Esophagus muscularis mucosa (tissue), 2 donors: ENCODE data around the gene LCN6.

Source experiments
- POLR2A ChIP-seq: fragments of 450-650 bp; IDR thresholded peaks from one replicate; pipeline ENCODE4 v1.6.1; 2017; ENCODE audit warnings: antibody characterized with exemption, moderate library complexity, mild to moderate bottlenecking, low read depth
- POLR2AphosphoS5 ChIP-seq, 2 donors: sonication (generic); formaldehyde crosslinking; IDR thresholded peaks; one replicate each; pipeline ENCODE4 v1.6.1; 2017; ENCODE audit warnings: antibody characterized with exemption in 2 of 2

- TF ChIP-seq POLR2A (no peak), POLR2AphosphoS5 (IDR thresholded peaks at IDR 0.05) (no peak)
These were observed 29.0 kb upstream of the LCN6 start for GRCh38 chr9:136777359-136777758.
